Subcutaneous adipose tissue (tissue), 4 donors: ENCODE measurements around the gene BDH1. TPM values are rescaled to one million over a fixed set of nuclear protein-coding genes. Genes with fewer than 3 reads are reported as not detected.

Source experiments
- total RNA-seq, 4 donors: library from RNA; depleted of rRNA; stranded (reverse); fragments of >200 nt; gene quantifications; one replicate each; pipeline ENCODE4 v1.1.0, GENCODE V29; 2016
- TF ChIP-seq, protein P1 (sequence below): fragments of 450-650 bp; IDR thresholded peaks from one replicate; pipeline ENCODE4 v1.5.1; 2016; ENCODE audit warnings: low read depth, mild to moderate bottlenecking, control low read depth, antibody characterized with exemption, moderate library complexity

Gene BDH1
- total RNA-seq, 4 donors from 2014 or later = 15.5 to 65.2 (median 20.9) TPM

DNA sequence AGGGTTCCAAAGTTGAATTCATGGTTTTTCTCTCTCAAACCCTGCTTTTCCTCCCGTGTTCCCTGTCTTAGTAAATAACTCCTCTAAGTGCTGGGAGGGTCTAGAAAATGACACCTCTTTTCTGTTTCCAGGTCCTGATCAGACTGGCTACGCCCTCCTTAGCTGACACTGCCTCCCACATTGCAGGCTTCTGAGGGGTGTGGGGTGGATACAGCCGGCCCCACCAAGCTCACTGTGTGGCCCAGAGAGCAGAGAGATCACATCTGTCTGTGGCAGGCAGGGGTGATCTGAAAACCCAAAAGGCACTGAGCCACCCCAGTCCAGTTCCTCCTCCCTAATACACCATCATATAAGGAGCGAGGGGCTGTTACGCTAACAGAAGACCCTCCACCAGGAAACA lies 62.7 kb downstream of the BDH1 start:
- TF ChIP-seq, protein P1, sequence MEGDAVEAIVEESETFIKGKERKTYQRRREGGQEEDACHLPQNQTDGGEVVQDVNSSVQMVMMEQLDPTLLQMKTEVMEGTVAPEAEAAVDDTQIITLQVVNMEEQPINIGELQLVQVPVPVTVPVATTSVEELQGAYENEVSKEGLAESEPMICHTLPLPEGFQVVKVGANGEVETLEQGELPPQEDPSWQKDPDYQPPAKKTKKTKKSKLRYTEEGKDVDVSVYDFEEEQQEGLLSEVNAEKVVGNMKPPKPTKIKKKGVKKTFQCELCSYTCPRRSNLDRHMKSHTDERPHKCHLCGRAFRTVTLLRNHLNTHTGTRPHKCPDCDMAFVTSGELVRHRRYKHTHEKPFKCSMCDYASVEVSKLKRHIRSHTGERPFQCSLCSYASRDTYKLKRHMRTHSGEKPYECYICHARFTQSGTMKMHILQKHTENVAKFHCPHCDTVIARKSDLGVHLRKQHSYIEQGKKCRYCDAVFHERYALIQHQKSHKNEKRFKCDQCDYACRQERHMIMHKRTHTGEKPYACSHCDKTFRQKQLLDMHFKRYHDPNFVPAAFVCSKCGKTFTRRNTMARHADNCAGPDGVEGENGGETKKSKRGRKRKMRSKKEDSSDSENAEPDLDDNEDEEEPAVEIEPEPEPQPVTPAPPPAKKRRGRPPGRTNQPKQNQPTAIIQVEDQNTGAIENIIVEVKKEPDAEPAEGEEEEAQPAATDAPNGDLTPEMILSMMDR = no peak

DNA sequence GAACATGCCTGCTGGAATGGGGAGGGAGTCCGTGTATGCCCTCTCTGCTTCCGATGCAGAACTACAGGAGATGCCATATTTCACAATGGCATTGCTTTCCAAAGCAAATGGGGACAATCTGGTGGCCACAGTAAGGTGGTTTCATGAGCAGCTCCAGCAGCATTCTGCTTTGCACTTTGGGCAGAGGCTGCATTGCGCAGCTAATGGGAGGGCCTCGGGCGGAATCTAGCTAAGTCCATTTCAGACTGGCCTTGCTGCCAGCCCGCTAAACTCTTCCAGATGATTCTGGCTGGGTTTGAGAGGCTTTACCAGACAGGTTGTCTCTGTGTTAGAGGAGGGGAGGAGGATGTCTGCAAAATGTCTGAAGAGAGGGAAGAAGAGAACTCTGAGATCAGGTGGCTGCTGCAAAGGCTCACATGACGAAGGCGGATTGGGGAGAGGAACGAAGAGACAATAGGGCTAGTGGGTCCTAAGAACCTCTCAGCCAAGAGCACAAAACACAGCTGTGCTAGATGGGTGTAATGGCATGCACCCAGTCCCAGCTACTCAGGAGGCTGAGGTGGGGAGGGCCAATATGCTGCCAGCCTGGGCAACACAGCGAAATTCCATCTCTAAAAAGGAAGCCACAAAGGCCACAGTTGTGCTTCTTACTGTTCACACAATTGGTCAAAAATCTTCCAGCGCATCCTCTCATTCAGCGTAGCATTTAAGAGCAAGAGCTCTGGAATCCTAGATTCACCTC lies 63.7 kb downstream of the BDH1 start:
- TF ChIP-seq, protein P1 = no peak

DNA sequence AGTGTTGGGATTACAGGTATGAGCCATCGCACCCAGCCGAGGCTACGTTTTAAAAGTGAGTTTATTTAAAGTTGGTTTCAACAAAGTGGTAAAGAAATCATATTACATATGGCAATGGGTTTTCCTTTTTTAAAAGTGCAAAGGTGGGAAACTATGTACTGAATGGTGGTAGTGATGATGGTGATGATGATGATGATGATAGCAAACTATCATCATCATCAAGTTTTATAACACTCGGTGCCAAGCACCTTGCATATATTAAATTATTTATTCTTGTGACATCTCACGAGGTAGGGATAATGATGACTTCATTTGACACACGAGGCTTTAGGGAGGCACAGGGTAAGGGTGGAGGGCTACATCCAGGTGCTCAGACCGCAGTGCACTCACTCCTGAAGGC lies 64.3 kb downstream of the BDH1 start:
- TF ChIP-seq, protein P1 = no peak

DNA sequence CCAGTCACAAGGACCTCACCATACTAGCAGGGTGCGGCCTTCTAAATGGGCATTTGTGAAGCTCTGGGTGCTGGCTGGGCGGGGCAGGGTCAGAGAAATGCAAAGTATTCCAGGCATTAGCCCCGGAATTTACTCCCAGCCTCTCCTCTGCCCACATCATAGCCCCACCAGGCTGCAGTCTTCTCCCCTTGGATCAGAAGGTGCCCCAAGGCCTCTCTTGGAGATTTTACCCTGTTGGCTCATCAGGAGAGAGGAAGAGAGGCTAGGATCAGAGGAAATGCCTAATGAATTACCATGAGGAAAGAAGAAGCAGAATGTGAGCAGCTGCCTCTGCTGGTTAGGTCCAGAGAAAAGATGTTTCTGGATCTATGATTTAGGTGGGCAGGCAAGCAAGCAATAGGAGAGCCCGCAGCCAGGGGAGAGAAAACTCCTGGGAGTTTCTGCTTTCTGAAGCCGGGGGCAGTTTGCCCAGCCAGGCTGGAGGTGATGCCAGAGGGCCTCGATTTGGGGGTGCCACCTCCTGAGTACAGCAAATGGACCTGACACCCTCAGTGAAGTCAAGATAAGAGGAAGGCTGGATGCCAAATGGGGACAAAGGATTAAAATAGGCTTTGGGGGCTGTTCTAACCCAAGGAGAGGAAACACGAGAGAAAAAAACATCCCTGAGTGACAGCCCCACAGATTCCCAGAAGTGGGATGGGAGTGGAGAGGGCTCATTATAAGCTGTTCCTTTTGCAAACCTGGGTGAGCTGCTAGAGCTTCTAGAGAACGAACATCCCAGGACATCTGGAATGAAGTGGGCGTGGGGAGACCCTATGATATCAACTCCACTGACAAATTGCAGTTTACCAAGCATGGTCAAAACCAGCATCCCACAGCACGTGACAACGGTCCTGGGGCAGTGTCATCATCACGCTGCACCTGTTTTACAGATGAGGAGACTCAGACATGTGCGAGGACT lies 65.4 kb downstream of the BDH1 start:
- TF ChIP-seq, protein P1 = no peak

DNA sequence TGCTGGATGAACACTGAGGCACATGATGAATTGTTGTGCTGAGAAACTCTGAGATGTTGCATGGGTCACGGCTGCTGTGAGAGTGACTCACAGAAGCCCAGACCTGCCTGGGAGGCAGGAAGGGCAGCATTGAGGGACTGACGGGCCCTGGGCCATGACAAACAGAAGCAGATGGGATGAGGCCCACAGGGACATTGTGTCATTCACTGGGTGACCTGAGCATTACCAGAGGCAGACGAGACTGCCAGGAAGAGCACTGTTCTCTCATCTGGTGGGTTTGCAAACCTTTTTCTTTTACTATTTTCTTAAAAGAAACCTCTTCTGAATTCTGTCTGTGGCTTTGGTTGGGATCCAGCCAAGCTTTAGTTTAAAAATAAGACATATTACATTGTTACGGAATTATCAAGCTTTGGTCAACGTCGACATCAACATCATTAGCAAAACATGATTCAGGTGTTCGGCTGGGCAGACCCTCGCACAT lies 67.8 kb downstream of the BDH1 start:
- TF ChIP-seq, protein P1 = no peak

DNA sequence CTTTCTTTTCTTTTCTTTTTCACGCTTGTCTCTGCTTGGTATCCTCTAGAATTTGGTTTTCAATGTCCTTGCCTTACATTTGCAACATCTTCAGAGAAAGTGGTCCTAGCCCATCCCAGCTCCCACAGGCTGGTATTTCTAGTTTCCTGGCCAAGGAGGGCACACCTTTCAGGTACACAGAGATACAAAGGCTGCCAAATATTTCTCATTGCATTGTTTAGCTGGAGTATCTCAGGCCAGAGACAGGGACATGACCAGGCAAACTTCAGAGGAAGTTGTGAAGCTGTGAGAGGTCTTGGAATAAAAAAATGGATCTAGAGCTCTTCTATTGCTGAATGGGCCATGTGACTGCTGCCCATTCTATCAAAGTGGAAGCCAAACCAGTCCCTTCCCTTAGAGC lies 68.9 kb downstream of the BDH1 start:
- TF ChIP-seq, protein P1 = no peak

DNA sequence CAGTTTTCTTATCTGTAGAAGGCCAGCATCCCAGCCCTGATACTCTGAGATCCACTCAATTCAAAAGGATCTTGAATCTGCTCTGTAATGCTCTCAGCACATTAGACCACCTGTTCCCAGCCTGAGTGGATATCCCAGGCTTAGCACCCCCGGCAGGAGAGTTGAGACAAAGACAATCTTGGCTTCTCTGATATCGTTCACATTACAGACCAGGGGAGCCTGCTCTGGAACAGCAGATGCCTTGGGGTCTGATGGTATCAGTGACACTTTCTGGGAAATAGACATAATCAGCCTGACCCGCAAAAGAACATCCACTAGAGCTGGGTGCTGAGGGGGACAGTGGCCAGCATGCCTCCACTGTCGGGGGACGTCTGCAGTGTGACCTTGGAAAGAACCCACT lies 70.6 kb downstream of the BDH1 start:
- TF ChIP-seq, protein P1 = no peak
